GM12878 (cell line): ENCODE measurements around the gene HRCT1. TPM values are rescaled to one million over a fixed set of nuclear protein-coding genes. Genes with fewer than 3 reads are reported as not detected.

Experiments
- ATAC-seq: fragments of 200-7000 bp; cut with Tn5 transposase; 3 replicates; pipeline ENCODE4 v1.9.1; 2020; ENCODE audit warnings: mild to moderate bottlenecking, moderate library complexity
- BruUV-seq: library from RNA; stranded (reverse); fragments of 400-500 nt; replicated peaks from 2 replicates; lab custom pipeline; 2021; lab: Mats Ljungman, UMichigan
- CTCF ChIA-PET: fragments of 300-600 bp; sonication (Branson Sonifier 250); formaldehyde crosslinking; extraction: SDS; loops from one replicate; lab custom pipeline; 2021; ENCODE audit warnings: inconsistent platforms; lab: Yijun Ruan, JAX
- POLR2A ChIA-PET: fragments of 350-600 bp; formaldehyde crosslinking; extraction: SDS; loops from one replicate; lab custom pipeline; 2021; ENCODE audit warnings: inconsistent platforms; lab: Charles Lee
- RAD21 ChIA-PET: fragments of 300-600 bp; sonication (Branson Sonifier 250); formaldehyde crosslinking; loops from one replicate; lab custom pipeline; 2023; ENCODE audit warnings: antibody characterized with exemption; ENCODE audit not compliant: unreplicated experiment; lab: Charles Lee
- SMC1A ChIA-PET: fragments of 300-600 bp; sonication (Branson Sonifier 250); formaldehyde crosslinking; loops from one replicate; lab custom pipeline; 2023; ENCODE audit not compliant: unreplicated experiment, uncharacterized antibody; lab: Charles Lee
- DNase-seq: peaks from one replicate; pipeline ENCODE4 v3.0.0-alpha.2; 2011; ENCODE audit warnings: low read depth, low spot score
- FAIRE-seq: peaks from 3 replicates; lab custom pipeline; 2011; peaks lifted over from hg19 to GRCh38; lab: Jason Lieb, UNC
- H2AFZ ChIP-seq: 2 replicates; pipeline ENCODE4 v1.6.0; 2011; ENCODE audit warnings: low read depth, low read length, control low read depth; ENCODE audit not compliant: control insufficient read depth
- H3K27ac ChIP-seq: 2 replicates; pipeline ENCODE4 v1.5.1; 2011; ENCODE audit warnings: control low read depth; ENCODE audit not compliant: control insufficient read depth, insufficient read depth
- H3K27me3 ChIP-seq, 2 experiments: replicated peaks in 1 of 2; 2 replicates each; pipeline versions ENCODE4 v1.6.0 to v1.6.1; 2011; ENCODE audit warnings: low read length in 1 of 2; ENCODE audit not compliant: control insufficient read depth in 2 of 2, insufficient read depth in 2 of 2
- H3K36me3 ChIP-seq, 2 experiments: 2 replicates each; pipeline ENCODE4 v1.5.1; 2011; ENCODE audit warnings: low read length in 1 of 2; ENCODE audit not compliant: control insufficient read depth in 2 of 2, insufficient read depth in 2 of 2
- H3K4me1 ChIP-seq: 2 replicates; pipeline ENCODE4 v1.6.1; 2011; ENCODE audit warnings: mild to moderate bottlenecking, low read length, moderate library complexity, mixed read lengths; ENCODE audit not compliant: control insufficient read depth, insufficient read depth
- H3K4me2 ChIP-seq: 2 replicates; pipeline ENCODE4 v1.6.0; 2011; ENCODE audit warnings: control low read depth; ENCODE audit not compliant: control insufficient read depth, insufficient read depth
- H3K4me3 ChIP-seq: fragments of 200-600 bp; sonication (generic); 2 replicates; pipeline ENCODE4 v1.5.1; 2016
- H3K79me2 ChIP-seq: 2 replicates; pipeline ENCODE4 v1.6.0; 2011; ENCODE audit warnings: low read length; ENCODE audit not compliant: control insufficient read depth, insufficient read depth
- H3K9ac ChIP-seq: 2 replicates; pipeline ENCODE4 v1.8.0; 2011; ENCODE audit warnings: low read length, control low read depth, mixed read lengths; ENCODE audit not compliant: control insufficient read depth, insufficient read depth
- H3K9me3 ChIP-seq: replicated peaks from 3 replicates; pipeline ENCODE4 v1.5.1; 2011; ENCODE audit warnings: mild to moderate bottlenecking, low read length; ENCODE audit not compliant: control insufficient read depth, insufficient read depth
- H4K20me1 ChIP-seq: 2 replicates; pipeline ENCODE4 v1.6.0; 2011; ENCODE audit not compliant: control insufficient read depth, insufficient read depth
- CBX5 ChIP-seq: sonication (generic); IDR thresholded peaks from 2 replicates; pipeline ENCODE4 v1.6.1; 2016; ENCODE audit warnings: low read depth, moderate library complexity, mild to moderate bottlenecking, inconsistent platforms
- CREB1 ChIP-seq: IDR thresholded peaks from 2 replicates; pipeline ENCODE4 v1.6.1; 2012; ENCODE audit warnings: low read depth, mild to moderate bottlenecking, inconsistent platforms
- GABPA ChIP-seq: IDR thresholded peaks from 2 replicates; pipeline ENCODE4 v1.6.1; 2014; ENCODE audit warnings: antibody characterized with exemption, low read depth, mild to moderate bottlenecking, inconsistent platforms
- IRF4 ChIP-seq: IDR thresholded peaks from 2 replicates; pipeline ENCODE4 v1.6.1; 2011; ENCODE audit warnings: low read depth, low read length
- MYB ChIP-seq: fragments of 150-350 bp; IDR thresholded peaks from 2 replicates; pipeline ENCODE4 v1.6.1; 2014; ENCODE audit warnings: mild to moderate bottlenecking, low read depth, low read length, borderline replicate concordance
- NFXL1 ChIP-seq: fragments of 450-650 bp; IDR thresholded peaks from 2 replicates; pipeline ENCODE4 v1.6.1; 2017; ENCODE audit warnings: antibody characterized with exemption, mild to moderate bottlenecking, borderline replicate concordance
- NFYB ChIP-seq: IDR thresholded peaks from 2 replicates; pipeline ENCODE4 v1.6.1; 2011; ENCODE audit warnings: low read depth, mild to moderate bottlenecking, low read length, improper control_type of control experiment, moderate library complexity; ENCODE audit not compliant: insufficient read depth
- POLR2A ChIP-seq: IDR thresholded peaks from 2 replicates; pipeline ENCODE4 v1.6.1; 2011; ENCODE audit warnings: low read depth, mild to moderate bottlenecking, low read length
- RAD51 ChIP-seq: fragments of 450-650 bp; IDR thresholded peaks from 2 replicates; pipeline ENCODE4 v1.6.1; 2016; ENCODE audit warnings: moderate library complexity, mild to moderate bottlenecking, inconsistent platforms
- RELA ChIP-seq: fragments of 450-650 bp; IDR thresholded peaks from 2 replicates; pipeline ENCODE4 v1.8.0; 2014; ENCODE audit warnings: borderline replicate concordance; ENCODE audit not compliant: partially characterized antibody
- SMARCA5 ChIP-seq: fragments of 450-650 bp; IDR thresholded peaks from 2 replicates; pipeline ENCODE4 v1.6.1; 2017; ENCODE audit warnings: mild to moderate bottlenecking
- SUPT20H ChIP-seq: IDR thresholded peaks from 2 replicates; pipeline ENCODE4 v1.6.1; 2011; ENCODE audit warnings: low read depth, mild to moderate bottlenecking, low read length, moderate library complexity, borderline replicate concordance; ENCODE audit not compliant: control insufficient read depth
- WGBS: methylation state at CpG from one replicate; pipeline ENCODE4 v1.1.6; 2016; ENCODE audit warnings: low lambda C conversion rate; ENCODE audit not compliant: insufficient replicate concordance, insufficient coverage; ENCODE audit errors: missing lambda C conversion rate; 5-methylcytosine and 5-hydroxymethylcytosine counted together
- in situ Hi-C: fragments of 300-500 bp; cut with MboI; formaldehyde crosslinking; loops from 9 replicates; pipeline ENCODE4 v1.14.3; 2018; ENCODE audit warnings: mixed read lengths
- intact Hi-C: fragments of 100-400 bp; cut with micrococcal nuclease; formaldehyde crosslinking; loops from one replicate; pipeline ENCODE4 v1.14.2; 2022; ENCODE audit not compliant: unreplicated experiment
- polyA plus RNA-seq, 11 experiments: library from polyadenylated mRNA; depleted of rRNA in 4 of 11; unstranded in 6 of 11; stranded (reverse) in 5 of 11; fragments of >200 nt; fragmentation: Nextera tagmentation in 4 of 11; fragmentation: Illumina TruSeq in 1 of 11; extraction: Ambion mirVana in 4 of 11; extraction: Trizol in 1 of 11; gene quantifications; 1 replicate in 1 of 11; 2 replicates in 10 of 11; pipeline versions ENCODE4 v1.2.1 to v1.2.3, GENCODE V29; 2011 to 2016; ENCODE audit warnings: inconsistent platforms in 2 of 11, missing spikeins in 2 of 11, low read depth in 1 of 11
- total RNA-seq, 4 experiments: library from RNA; depleted of rRNA in 3 of 4; stranded (reverse); fragments of >200 nt in 3 of 4; fragmentation: Illumina TruSeq in 1 of 4; extraction: Trizol in 1 of 4; gene quantifications; 2 replicates each; pipeline versions ENCODE4 v1.2.1 to v1.2.3, GENCODE V29; 2013 to 2021
- TF ChIP-seq, protein P1 (sequence below): IDR thresholded peaks from 2 replicates; pipeline ENCODE4 v1.6.1; 2012; ENCODE audit warnings: improper control_type of control experiment, low read depth, low read length; ENCODE audit not compliant: insufficient replicate concordance

The HRCT1 gene
- total and polyA plus RNA-seq, 10 of the 15 experiments (the other 5 are each of a cell fraction or from before 2014, with no cell fraction given), result not detected

DNA sequence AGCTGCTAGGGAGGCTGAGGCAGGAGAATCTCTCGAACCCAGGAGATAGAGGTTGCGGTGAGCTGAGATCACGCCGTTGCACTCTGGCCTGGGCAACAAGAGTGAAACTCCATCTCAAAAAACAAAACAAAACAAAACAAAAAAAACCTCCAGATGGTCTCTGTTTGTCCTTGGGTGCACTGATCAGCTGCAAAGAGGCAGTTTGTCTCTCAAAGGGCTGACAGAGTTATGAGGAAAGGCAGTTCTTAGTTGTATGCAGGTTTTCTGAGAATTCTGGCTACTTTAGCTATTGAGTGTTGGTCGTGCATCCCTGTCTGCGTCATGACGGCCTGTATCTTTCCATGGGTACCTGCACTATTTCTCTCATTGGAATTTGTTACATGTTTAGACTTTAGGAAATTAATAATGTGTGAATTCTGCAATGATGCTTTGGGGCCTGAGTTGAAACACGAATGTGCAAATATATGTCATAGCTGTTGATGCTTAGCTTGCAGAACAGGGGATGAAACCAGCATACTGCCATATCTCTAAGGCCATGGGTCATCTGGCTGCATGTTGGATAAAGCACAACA lies 33.8 kb downstream of the HRCT1 start (continued):
- TF ChIP-seq SUPT20H (no peak), RELA (no peak), CREB1 (no peak), CBX5 (no peak), RAD51 (no peak)

DNA sequence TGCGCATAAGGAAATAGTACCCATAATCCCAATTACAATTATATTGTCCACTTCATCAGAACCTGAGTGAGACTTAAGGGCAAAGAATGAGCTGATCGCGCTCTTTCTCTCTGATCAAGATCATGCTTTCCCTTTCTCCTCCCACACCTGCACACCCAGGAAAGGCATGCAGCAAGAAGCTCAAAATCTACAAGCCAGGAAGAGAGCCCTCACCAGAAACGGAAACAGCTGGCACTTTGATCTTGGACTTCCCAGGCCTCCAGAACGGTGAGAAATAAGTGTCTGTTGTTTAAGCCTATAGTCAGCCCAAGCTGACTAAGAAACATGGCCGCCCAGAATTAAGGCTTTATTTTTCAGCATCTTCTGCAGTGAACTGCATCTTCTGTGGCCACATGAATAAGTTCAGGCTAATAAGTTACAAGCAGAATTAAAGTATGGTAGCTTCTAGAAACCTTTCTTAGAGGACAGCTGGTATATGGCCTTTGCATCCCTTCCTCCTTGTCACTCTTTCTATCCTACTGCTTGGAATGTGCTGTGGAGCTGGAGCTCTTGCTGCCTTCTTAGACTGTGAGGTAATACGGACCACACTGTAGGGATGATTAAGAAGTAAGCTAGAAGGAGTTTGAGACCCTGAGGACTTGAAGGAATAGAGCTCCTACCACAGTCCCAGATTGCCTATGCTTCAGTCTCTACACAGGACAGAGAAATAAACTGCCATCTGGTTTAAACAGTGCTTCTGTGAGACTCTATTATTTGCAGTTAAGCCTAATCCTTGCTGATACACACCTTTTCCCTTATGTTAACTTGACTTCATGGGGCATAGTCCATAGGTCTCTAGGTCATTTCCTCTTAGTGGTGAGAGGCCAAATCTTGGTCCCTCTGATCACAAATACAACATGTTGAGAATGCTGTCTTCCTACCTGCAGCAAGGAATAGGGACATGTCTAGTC lies 34.7 kb downstream of the HRCT1 start:
- Histone ChIP-seq H3K36me3 (no peaks in the 10 kb centered on the region), H4K20me1 (no peaks in the 10 kb centered on the region), H3K27me3 (no peaks in the 10 kb centered on the region), H3K9ac (no peak overlapping the region), H3K27ac (no peak overlapping the region), H3K4me1 (peaks cover 3% of the 10 kb centered on the region), H3K79me2 (no peaks in the 10 kb centered on the region), H2AFZ (no peak overlapping the region), H3K4me3 (no peak overlapping the region), H3K4me2 (no peak overlapping the region), H3K9me3 (no peaks in the 10 kb centered on the region)
- POLR2A ChIA-PET, result interaction anchor here (0.5 to 0.6 kb wide), 2 partner anchors 16 to 1398 kb away, joined by 4 read pairs; no protein-coding TSS in a partner anchor
- intact Hi-C loops, result no loop called here
- in situ Hi-C loops, result no loop called here
- WGBS, result 37% methylated on average over 7 of the region's 7 CpGs
- RAD21 ChIA-PET, result no interaction called here
- ATAC-seq (no peak), DNase-seq (no peak), FAIRE-seq (no peak)
- CTCF ChIA-PET, result interaction anchor here (0.9 to 1.7 kb wide), 8 partner anchors 9 to 150 kb away, joined by 3 to 6 read pairs (median 4); partner anchors contain the start of gene OR2S2
- SMC1A ChIA-PET, result interaction anchor here (0.6 to 1.2 kb wide), 3 partner anchors 12 to 37 kb away, joined by 3 read pairs; no protein-coding TSS in a partner anchor
- TF ChIP-seq NFXL1 (no peak), NFYB (no peak), IRF4 (no peak), SMARCA5 (no peak), POLR2A (no peak), GABPA (no peak), MYB (no peak)
- TF ChIP-seq, protein P1, sequence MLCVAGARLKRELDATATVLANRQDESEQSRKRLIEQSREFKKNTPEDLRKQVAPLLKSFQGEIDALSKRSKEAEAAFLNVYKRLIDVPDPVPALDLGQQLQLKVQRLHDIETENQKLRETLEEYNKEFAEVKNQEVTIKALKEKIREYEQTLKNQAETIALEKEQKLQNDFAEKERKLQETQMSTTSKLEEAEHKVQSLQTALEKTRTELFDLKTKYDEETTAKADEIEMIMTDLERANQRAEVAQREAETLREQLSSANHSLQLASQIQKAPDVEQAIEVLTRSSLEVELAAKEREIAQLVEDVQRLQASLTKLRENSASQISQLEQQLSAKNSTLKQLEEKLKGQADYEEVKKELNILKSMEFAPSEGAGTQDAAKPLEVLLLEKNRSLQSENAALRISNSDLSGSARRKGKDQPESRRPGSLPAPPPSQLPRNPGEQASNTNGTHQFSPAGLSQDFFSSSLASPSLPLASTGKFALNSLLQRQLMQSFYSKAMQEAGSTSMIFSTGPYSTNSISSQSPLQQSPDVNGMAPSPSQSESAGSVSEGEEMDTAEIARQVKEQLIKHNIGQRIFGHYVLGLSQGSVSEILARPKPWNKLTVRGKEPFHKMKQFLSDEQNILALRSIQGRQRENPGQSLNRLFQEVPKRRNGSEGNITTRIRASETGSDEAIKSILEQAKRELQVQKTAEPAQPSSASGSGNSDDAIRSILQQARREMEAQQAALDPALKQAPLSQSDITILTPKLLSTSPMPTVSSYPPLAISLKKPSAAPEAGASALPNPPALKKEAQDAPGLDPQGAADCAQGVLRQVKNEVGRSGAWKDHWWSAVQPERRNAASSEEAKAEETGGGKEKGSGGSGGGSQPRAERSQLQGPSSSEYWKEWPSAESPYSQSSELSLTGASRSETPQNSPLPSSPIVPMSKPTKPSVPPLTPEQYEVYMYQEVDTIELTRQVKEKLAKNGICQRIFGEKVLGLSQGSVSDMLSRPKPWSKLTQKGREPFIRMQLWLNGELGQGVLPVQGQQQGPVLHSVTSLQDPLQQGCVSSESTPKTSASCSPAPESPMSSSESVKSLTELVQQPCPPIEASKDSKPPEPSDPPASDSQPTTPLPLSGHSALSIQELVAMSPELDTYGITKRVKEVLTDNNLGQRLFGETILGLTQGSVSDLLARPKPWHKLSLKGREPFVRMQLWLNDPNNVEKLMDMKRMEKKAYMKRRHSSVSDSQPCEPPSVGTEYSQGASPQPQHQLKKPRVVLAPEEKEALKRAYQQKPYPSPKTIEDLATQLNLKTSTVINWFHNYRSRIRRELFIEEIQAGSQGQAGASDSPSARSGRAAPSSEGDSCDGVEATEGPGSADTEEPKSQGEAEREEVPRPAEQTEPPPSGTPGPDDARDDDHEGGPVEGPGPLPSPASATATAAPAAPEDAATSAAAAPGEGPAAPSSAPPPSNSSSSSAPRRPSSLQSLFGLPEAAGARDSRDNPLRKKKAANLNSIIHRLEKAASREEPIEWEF, result no peak
- BruUV-seq, result no TSS peak
